Mesenchymal stem cell (in vitro differentiated cells and primary cell): ENCODE results near the gene ITGB3.

Experiments
- DNase-seq: peaks from one replicate; pipeline ENCODE4 v3.0.0-alpha.2; 2013
- H2AFZ ChIP-seq: one replicate; pipeline ENCODE4 v1.6.1; 2013; ENCODE audit warnings: low read depth, mild to moderate bottlenecking, control low read depth, inconsistent platforms, low read length, moderate library complexity
- H2AK5ac ChIP-seq: 2 replicates; pipeline ENCODE4 v1.6.1; 2013; ENCODE audit warnings: low read length, moderate library complexity, mild to moderate bottlenecking, inconsistent platforms; ENCODE audit not compliant: severe bottlenecking
- H2BK120ac ChIP-seq: one replicate; pipeline ENCODE4 v1.6.1; 2013; ENCODE audit warnings: low read depth, mild to moderate bottlenecking, inconsistent platforms, low read length, moderate library complexity
- H2BK12ac ChIP-seq, 2 experiments: one replicate each; pipeline ENCODE4 v1.6.1; 2013; ENCODE audit warnings: inconsistent platforms in 2 of 2, low read length in 2 of 2, mild to moderate bottlenecking in 2 of 2, moderate library complexity in 2 of 2, control low read depth in 1 of 2
- H2BK15ac ChIP-seq: one replicate; pipeline ENCODE4 v1.6.1; 2013; ENCODE audit warnings: mild to moderate bottlenecking, low read depth, inconsistent platforms; ENCODE audit not compliant: poor library complexity, severe bottlenecking
- H2BK5ac ChIP-seq: 2 replicates; pipeline ENCODE4 v1.6.1; 2013; ENCODE audit warnings: low read depth, mild to moderate bottlenecking, low read length, control low read depth, inconsistent platforms; ENCODE audit not compliant: poor library complexity, severe bottlenecking
- H3K14ac ChIP-seq, 2 experiments: one replicate each; pipeline ENCODE4 v1.6.1; 2013; ENCODE audit warnings: inconsistent platforms in 2 of 2, low read length in 2 of 2, control low read depth in 1 of 2, mild to moderate bottlenecking in 1 of 2, moderate library complexity in 1 of 2
- H3K18ac ChIP-seq, 2 experiments: one replicate each; pipeline ENCODE4 v1.6.1; 2013; ENCODE audit warnings: inconsistent platforms in 2 of 2, low read length in 2 of 2, control low read depth in 1 of 2, low read depth in 1 of 2, mild to moderate bottlenecking in 1 of 2
- H3K23ac ChIP-seq, 2 experiments: one replicate each; pipeline ENCODE4 v1.6.1; 2013; ENCODE audit warnings: inconsistent platforms in 2 of 2, low read length in 2 of 2, mild to moderate bottlenecking in 2 of 2, moderate library complexity in 2 of 2, control low read depth in 1 of 2
- H3K27ac ChIP-seq: 2 replicates; pipeline ENCODE4 v1.5.1; 2013; ENCODE audit warnings: mild to moderate bottlenecking, moderate library complexity, low read length, control low read depth, inconsistent platforms; ENCODE audit not compliant: poor library complexity, severe bottlenecking
- H3K27me3 ChIP-seq, 2 experiments: 2 replicates each; pipeline versions ENCODE4 v1.6.1 to v1.7.0; 2013; ENCODE audit warnings: low read length in 2 of 2, mild to moderate bottlenecking in 2 of 2, moderate library complexity in 2 of 2, control low read depth in 1 of 2, inconsistent platforms in 1 of 2; ENCODE audit not compliant: control insufficient read depth in 1 of 2, insufficient read depth in 1 of 2
- H3K36me3 ChIP-seq, 2 experiments: 2 replicates each; pipeline versions ENCODE4 v1.6.1 to v1.7.0; 2013; ENCODE audit warnings: low read length in 2 of 2, control low read depth in 1 of 2, inconsistent platforms in 1 of 2, low read depth in 1 of 2, mild to moderate bottlenecking in 1 of 2; ENCODE audit not compliant: insufficient read depth in 2 of 2, control insufficient read depth in 1 of 2
- H3K4ac ChIP-seq, 2 experiments: one replicate each; pipeline ENCODE4 v1.6.1; 2013; ENCODE audit warnings: inconsistent platforms in 2 of 2, low read length in 2 of 2, mild to moderate bottlenecking in 2 of 2, moderate library complexity in 2 of 2, control low read depth in 1 of 2, low read depth in 1 of 2
- H3K4me1 ChIP-seq: 2 replicates; pipeline ENCODE4 v1.6.1; 2013; ENCODE audit warnings: low read depth, low read length, control low read depth; ENCODE audit not compliant: control insufficient read depth, insufficient read depth
- H3K4me2 ChIP-seq: 2 replicates; pipeline ENCODE4 v1.6.1; 2013; ENCODE audit warnings: low read length, mild to moderate bottlenecking, inconsistent platforms; ENCODE audit not compliant: poor library complexity, severe bottlenecking
- H3K4me3 ChIP-seq, 2 experiments: 2 replicates each; pipeline versions ENCODE4 v1.5.1 to v1.7.0; 2013; ENCODE audit warnings: low read length in 2 of 2, mild to moderate bottlenecking in 2 of 2, control low read depth in 1 of 2, low read depth in 1 of 2; ENCODE audit not compliant: insufficient read depth in 1 of 2
- H3K79me1 ChIP-seq: replicated peaks from 2 replicates; pipeline ENCODE4 v1.6.1; 2013; ENCODE audit warnings: mild to moderate bottlenecking, control low read depth, low read length, inconsistent platforms; ENCODE audit not compliant: poor library complexity, severe bottlenecking
- H3K9ac ChIP-seq: 2 replicates; pipeline ENCODE4 v1.7.0; 2013; ENCODE audit warnings: mild to moderate bottlenecking, low read length, moderate library complexity
- H3K9me3 ChIP-seq: 2 replicates; pipeline ENCODE4 v1.7.0; 2013; ENCODE audit warnings: mild to moderate bottlenecking, low read length; ENCODE audit not compliant: control insufficient read depth
- H4K8ac ChIP-seq: one replicate; pipeline ENCODE4 v1.6.1; 2013; ENCODE audit warnings: inconsistent platforms, mild to moderate bottlenecking, low read length, moderate library complexity
- H4K91ac ChIP-seq: one replicate; pipeline ENCODE4 v1.6.1; 2013; ENCODE audit warnings: mild to moderate bottlenecking, low read length, inconsistent platforms
- WGBS: methylation state at CpG from one replicate; pipeline ENCODE4 v1.1.7; 2013; ENCODE audit warnings: mixed read lengths; 5-methylcytosine and 5-hydroxymethylcytosine counted together

Gene ITGB3

GRCh38 chr17:47291242-47291873, 37.7 kb downstream of the ITGB3 start:
- H3K4ac ChIP-seq: no peak overlapping the region
- WGBS: 100% methylated on average over 2 of the region's 8 CpGs

GRCh38 chr17:47292206-47292605, 38.6 kb downstream of the ITGB3 start:
- no peaks in the 10 kb centered on the region for H3K9me3 ChIP-seq
- H3K4me3 ChIP-seq: peak overlapping the region in 1 of 2 experiments; percentile 2
- H3K79me1 ChIP-seq: peaks cover 15% of the 10 kb centered on the region
- H3K27me3 ChIP-seq: no peaks in the 10 kb centered on the region
- no peak overlapping the region for H2BK15ac ChIP-seq
- no peak for DNase-seq
- H3K18ac ChIP-seq: no peak overlapping the region
- peak overlapping the region in 1 of 2 experiments; percentile 57 for H3K4ac ChIP-seq
- H4K8ac ChIP-seq: no peak overlapping the region
- no peak overlapping the region for H3K14ac ChIP-seq
- H2BK12ac ChIP-seq: no peak overlapping the region
- H2AFZ ChIP-seq: no peak overlapping the region
- H3K36me3 ChIP-seq: peaks cover 63 to 97% of the 10 kb centered on the region in 2 experiments
- H3K9ac ChIP-seq: no peak overlapping the region
- no peak overlapping the region for H4K91ac ChIP-seq
- H3K4me1 ChIP-seq: peaks cover 21% of the 10 kb centered on the region
- H2BK120ac ChIP-seq: no peak overlapping the region
- H3K23ac ChIP-seq: no peak overlapping the region
- no peak overlapping the region for H2BK5ac ChIP-seq
- no peak overlapping the region for H3K4me2 ChIP-seq
- peak overlapping the region; percentile 50 for H2AK5ac ChIP-seq
- no peak overlapping the region for H3K27ac ChIP-seq
- WGBS: 97% methylated on average over 13 of the region's 14 CpGs

More at GRCh38 chr17:47291242-47291873, 37.7 kb downstream of the ITGB3 start:
- Histone ChIP-seq H2BK12ac (no peak overlapping the region), H3K9me3 (no peaks in the 10 kb centered on the region), H3K4me1 (peaks cover 21% of the 10 kb centered on the region), H4K8ac (no peak overlapping the region), H3K27ac (no peak overlapping the region), H3K4me2 (no peak overlapping the region), H2BK5ac (no peak overlapping the region), H3K79me1 (peaks cover 17% of the 10 kb centered on the region), H2AK5ac (no peak overlapping the region), H3K36me3 (peaks cover 67 to 97% of the 10 kb centered on the region in 2 experiments), H2BK15ac (no peak overlapping the region), H2AFZ (no peak overlapping the region), H3K23ac (no peak overlapping the region), H3K14ac (no peak overlapping the region), H3K9ac (no peak overlapping the region), H3K4me3 (no peak overlapping the region), H3K27me3 (no peaks in the 10 kb centered on the region), H4K91ac (no peak overlapping the region), H3K18ac (no peak overlapping the region), H2BK120ac (no peak overlapping the region)
- DNase-seq: no peak

- Histone ChIP-seq H2BK120ac (peak overlapping the region; percentile 35), H3K14ac (no peak overlapping the region), H3K9ac (no peak overlapping the region), H3K18ac (no peak overlapping the region), H3K4me2 (no peak overlapping the region), H3K27ac (peak overlapping the region; percentile 0), H3K9me3 (no peaks in the 10 kb centered on the region), H2AK5ac (peak overlapping the region; percentile 77), H3K27me3 (no peaks in the 10 kb centered on the region), H2AFZ (no peak overlapping the region), H3K4me3 (no peak overlapping the region), H2BK5ac (no peak overlapping the region), H4K8ac (no peak overlapping the region), H3K4ac (no peak overlapping the region), H3K23ac (no peak overlapping the region), H2BK15ac (no peak overlapping the region), H4K91ac (no peak overlapping the region), H2BK12ac (no peak overlapping the region), H3K4me1 (peaks cover 21% of the 10 kb centered on the region), H3K79me1 (peaks cover 20% of the 10 kb centered on the region), H3K36me3 (peaks cover 63 to 97% of the 10 kb centered on the region in 2 experiments)
- DNase-seq: no peak
- WGBS: 94% methylated on average over 14 of the region's 14 CpGs
Measured at GRCh38 chr17:47295037-47295873, 41.6 kb downstream of the ITGB3 start.

GRCh38 chr17:47295874-47296255, 42.2 kb downstream of the ITGB3 start:
- no peaks in the 10 kb centered on the region for H3K27me3 ChIP-seq
- no peak overlapping the region for H3K27ac ChIP-seq
- H2BK15ac ChIP-seq: no peak overlapping the region
- H4K91ac ChIP-seq: no peak overlapping the region
- H2BK12ac ChIP-seq: no peak overlapping the region
- H3K4me2 ChIP-seq: no peak overlapping the region
- no peak overlapping the region for H3K4ac ChIP-seq
- H3K9ac ChIP-seq: no peak overlapping the region
- no peak overlapping the region for H2BK5ac ChIP-seq
- H3K36me3 ChIP-seq: peaks cover 62 to 97% of the 10 kb centered on the region in 2 experiments
- no peak overlapping the region for H2AFZ ChIP-seq
- no peak overlapping the region for H3K23ac ChIP-seq
- peaks cover 18% of the 10 kb centered on the region for H3K4me1 ChIP-seq
- no peak for DNase-seq
- peak overlapping the region; percentile 35 for H2BK120ac ChIP-seq
- WGBS: 96% methylated on average over 6 of the region's 6 CpGs
- no peak overlapping the region for H3K4me3 ChIP-seq
- no peak overlapping the region for H3K18ac ChIP-seq
- no peak overlapping the region for H3K14ac ChIP-seq
- H2AK5ac ChIP-seq: peak overlapping the region; percentile 50
- H4K8ac ChIP-seq: no peak overlapping the region
- no peaks in the 10 kb centered on the region for H3K9me3 ChIP-seq
- H3K79me1 ChIP-seq: peaks cover 20% of the 10 kb centered on the region
